WERI-Rb-1 (cell line): ENCODE results near the gene IGLL5.

Source experiments
- DNase-seq: peaks from one replicate; pipeline ENCODE4 v3.0.0-alpha.2; 2020
- H3K27ac ChIP-seq: fragments of 250-450 bp; sonication (Bioruptor Pico); 2 replicates; pipeline ENCODE4 v1.5.1; 2020; ENCODE audit warnings: mild to moderate bottlenecking, moderate library complexity
- H3K27me3 ChIP-seq: fragments of 250-450 bp; sonication (Bioruptor Pico); 2 replicates; pipeline ENCODE4 v1.5.1; 2021; ENCODE audit warnings: mild to moderate bottlenecking, low read depth, moderate library complexity; ENCODE audit not compliant: insufficient read depth, severe bottlenecking
- H3K36me3 ChIP-seq: fragments of 250-450 bp; sonication (Bioruptor Pico); 2 replicates; pipeline ENCODE4 v1.5.1; 2020; ENCODE audit warnings: mild to moderate bottlenecking, moderate library complexity
- H3K4me3 ChIP-seq: 2 replicates; pipeline ENCODE4 v1.5.1; 2011; ENCODE audit warnings: low read depth, mild to moderate bottlenecking, control low read depth, low read length
- H3K9me3 ChIP-seq: fragments of 250-450 bp; sonication (Bioruptor Pico); 2 replicates; pipeline ENCODE4 v1.5.1; 2021; ENCODE audit warnings: mild to moderate bottlenecking, moderate library complexity; ENCODE audit not compliant: severe bottlenecking
- TF ChIP-seq, protein P1 (sequence below): IDR thresholded peaks from 2 replicates; pipeline ENCODE4 v1.5.1; 2011; ENCODE audit warnings: low read depth, mild to moderate bottlenecking, control low read depth, inconsistent platforms, low read length

IGLL5 gene

DNA sequence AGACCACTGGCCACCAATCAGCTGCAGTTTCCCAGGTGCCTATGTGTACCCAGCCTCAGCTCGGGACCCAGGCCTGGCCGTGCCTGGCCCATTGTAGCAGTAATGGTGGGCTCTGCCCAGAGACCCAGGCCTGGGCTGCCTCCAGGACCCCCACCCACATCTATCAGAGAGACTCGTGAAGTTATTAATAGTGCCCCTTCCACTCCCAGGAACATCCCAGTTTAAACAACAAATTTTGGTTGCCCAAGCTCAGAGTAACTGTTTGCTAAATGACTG lies 42.5 kb downstream of the IGLL5 start:
- no peaks in the 10 kb centered on the region for H3K9me3 ChIP-seq
- H3K36me3 ChIP-seq = no peaks in the 10 kb centered on the region
- H3K27me3 ChIP-seq = no peaks in the 10 kb centered on the region
- no peak for DNase-seq
- TF ChIP-seq, protein P1, sequence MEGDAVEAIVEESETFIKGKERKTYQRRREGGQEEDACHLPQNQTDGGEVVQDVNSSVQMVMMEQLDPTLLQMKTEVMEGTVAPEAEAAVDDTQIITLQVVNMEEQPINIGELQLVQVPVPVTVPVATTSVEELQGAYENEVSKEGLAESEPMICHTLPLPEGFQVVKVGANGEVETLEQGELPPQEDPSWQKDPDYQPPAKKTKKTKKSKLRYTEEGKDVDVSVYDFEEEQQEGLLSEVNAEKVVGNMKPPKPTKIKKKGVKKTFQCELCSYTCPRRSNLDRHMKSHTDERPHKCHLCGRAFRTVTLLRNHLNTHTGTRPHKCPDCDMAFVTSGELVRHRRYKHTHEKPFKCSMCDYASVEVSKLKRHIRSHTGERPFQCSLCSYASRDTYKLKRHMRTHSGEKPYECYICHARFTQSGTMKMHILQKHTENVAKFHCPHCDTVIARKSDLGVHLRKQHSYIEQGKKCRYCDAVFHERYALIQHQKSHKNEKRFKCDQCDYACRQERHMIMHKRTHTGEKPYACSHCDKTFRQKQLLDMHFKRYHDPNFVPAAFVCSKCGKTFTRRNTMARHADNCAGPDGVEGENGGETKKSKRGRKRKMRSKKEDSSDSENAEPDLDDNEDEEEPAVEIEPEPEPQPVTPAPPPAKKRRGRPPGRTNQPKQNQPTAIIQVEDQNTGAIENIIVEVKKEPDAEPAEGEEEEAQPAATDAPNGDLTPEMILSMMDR = no peak
- H3K27ac ChIP-seq = no peak overlapping the region
- H3K4me3 ChIP-seq = no peak overlapping the region

GRCh38 chr22:22930571-22931556 lies 43.2 kb downstream of the IGLL5 start:
- no peaks in the 10 kb centered on the region for H3K9me3 ChIP-seq
- H3K36me3 ChIP-seq = no peaks in the 10 kb centered on the region
- DNase-seq = no peak
- no peaks in the 10 kb centered on the region for H3K27me3 ChIP-seq
- H3K4me3 ChIP-seq = no peak overlapping the region
- TF ChIP-seq, protein P1 = no peak
- H3K27ac ChIP-seq = no peak overlapping the region

- Histone ChIP-seq H3K36me3 (no peaks in the 10 kb centered on the region), H3K27ac (no peak overlapping the region), H3K9me3 (no peaks in the 10 kb centered on the region), H3K4me3 (no peak overlapping the region), H3K27me3 (no peaks in the 10 kb centered on the region)
- DNase-seq = no peak
- TF ChIP-seq, protein P1 = no peak
Observed at GRCh38 chr22:22931557-22932270, 44.1 kb downstream of the IGLL5 start.

GRCh38 chr22:22932512-22932941 lies 44.9 kb downstream of the IGLL5 start:
- Histone ChIP-seq H3K9me3 (no peaks in the 10 kb centered on the region), H3K36me3 (no peaks in the 10 kb centered on the region), H3K4me3 (no peak overlapping the region), H3K27me3 (no peaks in the 10 kb centered on the region), H3K27ac (no peak overlapping the region)
- TF ChIP-seq, protein P1 = no peak
- DNase-seq = no peak

DNA sequence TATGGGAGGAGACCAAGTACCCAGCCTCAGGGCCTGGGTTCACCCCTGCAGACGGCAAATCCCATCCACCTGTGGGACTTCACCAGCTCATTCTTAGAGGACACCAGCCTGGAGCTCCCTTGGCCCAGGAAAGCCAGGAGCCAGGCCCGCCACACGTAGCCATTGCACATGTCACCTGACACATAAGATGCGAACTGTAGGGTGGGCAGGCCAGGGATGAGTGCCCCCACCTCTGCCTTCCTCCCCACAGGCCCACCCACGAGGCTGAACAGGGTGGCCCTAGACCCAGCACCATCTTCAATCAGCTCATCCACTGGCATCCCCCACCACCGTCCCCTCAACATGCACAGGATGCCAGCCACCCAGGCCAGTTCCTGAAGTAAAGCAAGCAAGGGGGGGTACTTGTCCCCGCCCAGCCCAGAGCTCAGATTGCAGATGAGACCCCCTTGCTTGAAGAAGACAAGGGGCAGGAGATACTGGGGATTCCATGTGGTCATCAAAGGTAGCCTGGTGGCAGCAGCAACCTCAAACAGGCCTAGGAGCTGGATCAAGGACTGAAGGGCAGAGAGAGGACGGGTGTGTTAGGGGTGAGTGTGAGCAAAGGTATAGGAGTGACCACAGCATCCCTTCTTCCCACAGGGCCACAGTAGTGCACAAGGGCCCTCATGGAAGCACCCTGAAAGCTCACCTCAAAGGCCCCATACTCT lies 45.6 kb downstream of the IGLL5 start:
- no peak overlapping the region for H3K4me3 ChIP-seq
- TF ChIP-seq, protein P1 = no peak
- H3K9me3 ChIP-seq = no peaks in the 10 kb centered on the region
- H3K27me3 ChIP-seq = no peaks in the 10 kb centered on the region
- no peaks in the 10 kb centered on the region for H3K36me3 ChIP-seq
- no peak for DNase-seq
- H3K27ac ChIP-seq = no peak overlapping the region
